MM.1S (cell line): ENCODE measurements around the gene PRIMA1.

ENCODE experiments used
- DNase-seq: peaks from one replicate; pipeline ENCODE4 v3.0.0-alpha.2; 2015
- H2AFZ ChIP-seq: fragments of 300-600 bp; sonication (generic); 2 replicates; pipeline ENCODE4 v1.6.0; 2016; ENCODE audit warnings: antibody characterized with exemption, low read length
- H3F3A ChIP-seq: fragments of 300-600 bp; sonication (generic); 2 replicates; pipeline ENCODE4 v1.6.1; 2016; ENCODE audit warnings: mild to moderate bottlenecking, antibody characterized with exemption, low read length, moderate library complexity, mixed read lengths; ENCODE audit not compliant: insufficient read depth
- H3K27ac ChIP-seq: fragments of 300-600 bp; sonication (generic); 2 replicates; pipeline ENCODE4 v1.5.1; 2016; ENCODE audit warnings: mild to moderate bottlenecking, low read length
- H3K27me3 ChIP-seq: fragments of 300-600 bp; sonication (generic); replicated peaks from 2 replicates; pipeline ENCODE4 v1.6.0; 2016; ENCODE audit warnings: low read length; ENCODE audit not compliant: insufficient read depth
- H3K36me3 ChIP-seq: fragments of 300-600 bp; sonication (generic); replicated peaks from 2 replicates; pipeline ENCODE4 v1.6.1; 2016; ENCODE audit warnings: mild to moderate bottlenecking, low read length, mixed read lengths; ENCODE audit not compliant: insufficient read depth
- H3K4me1 ChIP-seq: fragments of 300-600 bp; sonication (generic); 2 replicates; pipeline ENCODE4 v1.6.1; 2016; ENCODE audit warnings: low read length, mixed read lengths
- H3K4me2 ChIP-seq: fragments of 300-600 bp; sonication (generic); 2 replicates; pipeline ENCODE4 v1.6.0; 2016; ENCODE audit warnings: low read depth, low read length
- H3K4me3 ChIP-seq: fragments of 300-600 bp; sonication (generic); 2 replicates; pipeline ENCODE4 v1.5.1; 2016; ENCODE audit warnings: low read length, mixed read lengths
- H3K79me2 ChIP-seq: fragments of 300-600 bp; sonication (generic); 2 replicates; pipeline ENCODE4 v1.6.1; 2016; ENCODE audit warnings: mixed run types, low read length, mixed read lengths
- H3K9ac ChIP-seq: fragments of 300-600 bp; sonication (generic); 2 replicates; pipeline ENCODE4 v1.6.1; 2016; ENCODE audit warnings: low read length, mixed read lengths
- H3K9me2 ChIP-seq: fragments of 300-600 bp; sonication (generic); replicated peaks from 2 replicates; pipeline ENCODE4 v1.6.1; 2016; ENCODE audit warnings: mild to moderate bottlenecking, low read length, mixed read lengths; ENCODE audit not compliant: insufficient read depth
- H3K9me3 ChIP-seq: fragments of 300-600 bp; sonication (generic); replicated peaks from 2 replicates; pipeline ENCODE4 v1.6.1; 2016; ENCODE audit warnings: mild to moderate bottlenecking, low read length, mixed read lengths; ENCODE audit not compliant: insufficient read depth
- H4K20me1 ChIP-seq: fragments of 300-600 bp; sonication (generic); 2 replicates; pipeline ENCODE4 v1.6.1; 2016; ENCODE audit warnings: mild to moderate bottlenecking, low read length, moderate library complexity, mixed read lengths; ENCODE audit not compliant: insufficient read depth
- EZH2 ChIP-seq: fragments of 300-600 bp; sonication (generic); optimal IDR thresholded peaks from 2 replicates; pipeline ENCODE3; 2017; ENCODE audit warnings: low read depth, mild to moderate bottlenecking, antibody characterized with exemption, low read length, mixed read lengths
- EZH2phosphoT487 ChIP-seq: fragments of 300-600 bp; sonication (generic); IDR thresholded peaks from 2 replicates; pipeline ENCODE4 v1.6.1; 2018; ENCODE audit warnings: antibody characterized with exemption, low read length
- TF ChIP-seq, protein P1 (sequence below): fragments of 300-600 bp; sonication (generic); IDR thresholded peaks from 2 replicates; pipeline ENCODE4 v1.5.1; 2016; ENCODE audit warnings: antibody characterized with exemption, low read length, mixed read lengths

Gene PRIMA1

DNA sequence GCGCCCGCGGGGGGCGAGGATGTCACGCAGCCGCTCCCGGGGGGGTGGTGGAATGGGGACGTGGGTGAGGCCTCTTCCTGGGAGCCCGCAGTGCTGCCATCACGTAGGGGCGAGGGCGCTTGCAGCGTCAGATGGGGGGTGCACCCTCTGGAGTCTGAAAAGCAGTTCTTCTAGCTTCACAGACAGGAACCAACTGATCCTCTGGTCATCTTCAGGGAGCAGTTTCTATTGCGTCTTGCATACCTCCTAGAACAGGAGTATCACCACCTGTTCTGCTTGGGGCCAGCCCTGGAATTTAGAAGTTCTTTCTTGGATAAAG lies 36.9 kb upstream of the PRIMA1 start:
- Histone ChIP-seq H4K20me1 (no peaks in the 10 kb centered on the region), H2AFZ (no peak overlapping the region), H3K27me3 (no peaks in the 10 kb centered on the region), H3K4me1 (no peaks in the 10 kb centered on the region), H3K9me2 (no peaks in the 10 kb centered on the region), H3F3A (no peaks in the 10 kb centered on the region), H3K27ac (no peak overlapping the region), H3K4me2 (no peak overlapping the region), H3K4me3 (no peak overlapping the region), H3K79me2 (no peaks in the 10 kb centered on the region), H3K9me3 (no peaks in the 10 kb centered on the region), H3K36me3 (no peaks in the 10 kb centered on the region), H3K9ac (no peak overlapping the region)
- no peak for TF ChIP-seq EZH2
- TF ChIP-seq, protein P1, sequence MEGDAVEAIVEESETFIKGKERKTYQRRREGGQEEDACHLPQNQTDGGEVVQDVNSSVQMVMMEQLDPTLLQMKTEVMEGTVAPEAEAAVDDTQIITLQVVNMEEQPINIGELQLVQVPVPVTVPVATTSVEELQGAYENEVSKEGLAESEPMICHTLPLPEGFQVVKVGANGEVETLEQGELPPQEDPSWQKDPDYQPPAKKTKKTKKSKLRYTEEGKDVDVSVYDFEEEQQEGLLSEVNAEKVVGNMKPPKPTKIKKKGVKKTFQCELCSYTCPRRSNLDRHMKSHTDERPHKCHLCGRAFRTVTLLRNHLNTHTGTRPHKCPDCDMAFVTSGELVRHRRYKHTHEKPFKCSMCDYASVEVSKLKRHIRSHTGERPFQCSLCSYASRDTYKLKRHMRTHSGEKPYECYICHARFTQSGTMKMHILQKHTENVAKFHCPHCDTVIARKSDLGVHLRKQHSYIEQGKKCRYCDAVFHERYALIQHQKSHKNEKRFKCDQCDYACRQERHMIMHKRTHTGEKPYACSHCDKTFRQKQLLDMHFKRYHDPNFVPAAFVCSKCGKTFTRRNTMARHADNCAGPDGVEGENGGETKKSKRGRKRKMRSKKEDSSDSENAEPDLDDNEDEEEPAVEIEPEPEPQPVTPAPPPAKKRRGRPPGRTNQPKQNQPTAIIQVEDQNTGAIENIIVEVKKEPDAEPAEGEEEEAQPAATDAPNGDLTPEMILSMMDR: no peak
- no peak for TF ChIP-seq EZH2phosphoT487
- DNase-seq: no peak

DNA sequence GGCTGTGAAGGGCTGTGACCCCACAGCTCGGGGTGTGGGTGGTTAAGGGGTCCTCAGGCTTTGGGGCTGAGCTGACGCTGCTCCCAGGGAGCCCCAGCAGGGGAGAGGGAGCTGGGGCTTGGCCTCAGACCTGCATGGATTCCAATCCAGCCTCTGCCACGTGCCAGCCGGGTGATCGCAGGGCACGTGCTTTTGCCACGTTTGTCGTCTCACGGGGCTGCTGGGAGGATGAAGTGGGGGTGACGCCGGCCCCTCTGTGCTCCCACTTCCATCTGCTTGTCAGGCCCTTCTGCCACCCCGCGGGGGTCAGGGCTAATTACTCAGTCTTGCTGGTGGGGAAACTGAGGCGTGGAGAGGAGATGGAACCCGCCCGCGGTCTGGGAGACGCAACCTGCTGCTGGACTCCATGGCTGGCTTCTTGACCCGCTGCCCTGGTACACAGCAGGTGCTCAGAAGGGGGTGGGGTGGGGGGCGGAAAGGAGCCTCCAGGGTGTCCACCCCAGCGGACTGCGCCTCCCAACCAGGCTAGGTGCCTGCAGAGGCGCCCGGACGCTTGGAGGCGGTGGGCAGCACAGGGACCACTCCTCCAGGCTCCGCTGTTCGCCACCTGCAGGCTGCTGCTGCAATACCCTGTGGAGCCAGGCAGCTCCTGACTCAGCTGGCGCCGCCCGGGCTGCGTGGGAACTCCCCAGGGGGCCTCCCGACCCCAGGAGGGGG lies 36.4 kb upstream of the PRIMA1 start:
- Histone ChIP-seq H3K27me3 (no peaks in the 10 kb centered on the region), H3K9me2 (no peaks in the 10 kb centered on the region), H3K4me1 (no peaks in the 10 kb centered on the region), H4K20me1 (no peaks in the 10 kb centered on the region), H3K9me3 (no peaks in the 10 kb centered on the region), H3K79me2 (no peaks in the 10 kb centered on the region), H3F3A (no peaks in the 10 kb centered on the region), H2AFZ (no peak overlapping the region), H3K4me2 (no peak overlapping the region), H3K4me3 (no peak overlapping the region), H3K36me3 (no peaks in the 10 kb centered on the region), H3K9ac (no peak overlapping the region), H3K27ac (no peak overlapping the region)
- TF ChIP-seq, protein P1: no peak
- no peak for TF ChIP-seq EZH2
- DNase-seq: no peak

DNA sequence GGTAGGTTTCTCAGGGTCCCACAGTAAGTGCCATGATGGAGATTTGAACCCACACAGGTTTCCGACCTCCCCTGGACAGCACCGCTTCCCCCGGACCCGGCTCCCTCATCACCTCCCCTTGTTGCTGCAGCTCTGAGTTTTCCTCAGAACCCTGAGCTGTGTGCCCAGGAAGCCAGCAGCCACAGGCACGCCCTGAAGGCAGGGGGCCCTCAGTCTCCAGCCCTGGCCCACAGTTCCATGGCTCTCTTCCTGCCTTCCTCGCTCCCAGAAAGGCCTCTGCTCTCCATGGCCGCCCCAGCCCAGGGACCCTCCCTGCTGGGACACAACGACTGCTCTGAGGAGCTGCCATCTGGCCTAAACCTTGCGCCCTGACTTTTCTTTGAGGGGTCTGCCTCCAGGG lies 35.8 kb upstream of the PRIMA1 start:
- Histone ChIP-seq H3K9me2 (no peaks in the 10 kb centered on the region), H3K4me2 (no peak overlapping the region), H2AFZ (no peak overlapping the region), H3K27ac (no peak overlapping the region), H3F3A (no peaks in the 10 kb centered on the region), H3K79me2 (no peaks in the 10 kb centered on the region), H3K4me1 (no peaks in the 10 kb centered on the region), H3K9me3 (no peaks in the 10 kb centered on the region), H3K36me3 (no peaks in the 10 kb centered on the region), H3K27me3 (no peaks in the 10 kb centered on the region), H3K9ac (no peak overlapping the region), H4K20me1 (no peaks in the 10 kb centered on the region), H3K4me3 (no peak overlapping the region)
- TF ChIP-seq EZH2phosphoT487: no peak
- TF ChIP-seq, protein P1: no peak
- no peak for DNase-seq
